ENCODE results near the gene NLRP3. TPM values are rescaled to one million over a fixed set of nuclear protein-coding genes. Genes with fewer than 3 reads are reported as not detected.

NLRP3 gene
- total RNA-seq, 1 experiment from 2014 or later: not detected

GRCh38 chr1:247452447-247453039 is 36.6 kb downstream of the NLRP3 start:
- no peak overlapping the region for H3K56ac ChIP-seq (ENCODE audit: insufficient read length, low read depth, low read length)
- no peaks in the 10 kb centered on the region for H4K20me1 ChIP-seq (ENCODE audit: control insufficient read depth, insufficient read depth, insufficient read length)
- H3K14ac ChIP-seq (ENCODE audit: insufficient read depth, low read length): no peak overlapping the region
- H2BK12ac ChIP-seq (ENCODE audit: insufficient read length, low read depth, low read length): no peak overlapping the region
- H3K4me2 ChIP-seq (ENCODE audit: insufficient read depth, insufficient read length, low read length): no peak overlapping the region
- H3K4me1 ChIP-seq (ENCODE audit: insufficient read depth, low read length): no peaks in the 10 kb centered on the region; the same call in 1 of the 2 replicates
- no peak overlapping the region for H4K5ac ChIP-seq (ENCODE audit: insufficient read length, low read depth, low read length)
- no peak overlapping the region for H2BK120ac ChIP-seq (ENCODE audit: low read depth, low read length, poor library complexity, severe bottlenecking)
- Mint-ChIP-seq H3K36me3 (ENCODE audit: insufficient read depth in 1 of 3, low read depth in 3 of 3) (no peaks in the 10 kb centered on the region), H3K27ac (no peak overlapping the region), H3K4me1 (peaks cover 8 to 11% of the 10 kb centered on the region in 2 experiments), H3K27me3 (ENCODE audit: low read depth) (peaks cover 3% of the 10 kb centered on the region), H3K9me3 (no peaks in the 10 kb centered on the region), H3K4me3 (no peak overlapping the region)
- DNase-seq: no peak
- H4K91ac ChIP-seq (ENCODE audit: insufficient read length, low read depth, low read length): no peak overlapping the region
- H2AK5ac ChIP-seq (ENCODE audit: insufficient read length, low read length): no peak overlapping the region
- H2AFZ ChIP-seq (ENCODE audit: low read length): no peak overlapping the region
- H3K9ac ChIP-seq (ENCODE audit: extremely low read depth, insufficient read length, low read length): no peak overlapping the region
- H3K23me2 ChIP-seq (ENCODE audit: insufficient read length, low read depth, low read length, poor library complexity, severe bottlenecking): peaks cover 3% of the 10 kb centered on the region
- no peak overlapping the region for H3K4ac ChIP-seq (ENCODE audit: low read depth, low read length)
- H2BK5ac ChIP-seq (ENCODE audit: insufficient read length, low read length): no peak overlapping the region
- 0 out of 3 replicates have a peak, but pooled peaks have one; percentile 17 for TF ChIP-seq CTCF (conservative IDR thresholded peaks at IDR 0.05)
- no peak overlapping the region for H3K27ac ChIP-seq (ENCODE audit: insufficient read length, low read depth, low read length)
- WGBS (ENCODE audit: extremely low coverage, insufficient read length, low lambda C conversion rate): no CpG with 5 or more reads among the region's 12 CpGs
- H3K27me3 ChIP-seq (ENCODE audit: insufficient read depth, low read length): no peaks in the 10 kb centered on the region
- no peak overlapping the region for H3K23ac ChIP-seq (ENCODE audit: insufficient read length, low read depth, low read length)
- H3T11ph ChIP-seq (ENCODE audit: low read length): no peak overlapping the region
- H3K18ac ChIP-seq (ENCODE audit: insufficient read length, low read depth, low read length): no peak overlapping the region
- H3K79me2 ChIP-seq (ENCODE audit: insufficient read depth, low read length): no peaks in the 10 kb centered on the region
- H2BK15ac ChIP-seq (ENCODE audit: low read depth, low read length): no peak overlapping the region
- H4K8ac ChIP-seq (replicated peaks; ENCODE audit: insufficient read length, low read depth, low read length): no peak overlapping the region
- no peak overlapping the region for H2BK20ac ChIP-seq (ENCODE audit: low read depth, low read length, poor library complexity, severe bottlenecking)
- H3K9me3 ChIP-seq (ENCODE audit: control insufficient read depth, low read depth, low read length): no peaks in the 10 kb centered on the region
- H3K79me1 ChIP-seq (ENCODE audit: insufficient read depth, low read depth, low read length, poor library complexity, severe bottlenecking): no peaks in the 10 kb centered on the region

Measured in H9 (cell line).